GF-D8 (cell line): ENCODE measurements around the gene HMCN1.

Experiments
- DNase-seq: peaks from one replicate; lab custom pipeline; 2025; lab: John Stamatoyannopoulos, UW

Gene HMCN1

DNA sequence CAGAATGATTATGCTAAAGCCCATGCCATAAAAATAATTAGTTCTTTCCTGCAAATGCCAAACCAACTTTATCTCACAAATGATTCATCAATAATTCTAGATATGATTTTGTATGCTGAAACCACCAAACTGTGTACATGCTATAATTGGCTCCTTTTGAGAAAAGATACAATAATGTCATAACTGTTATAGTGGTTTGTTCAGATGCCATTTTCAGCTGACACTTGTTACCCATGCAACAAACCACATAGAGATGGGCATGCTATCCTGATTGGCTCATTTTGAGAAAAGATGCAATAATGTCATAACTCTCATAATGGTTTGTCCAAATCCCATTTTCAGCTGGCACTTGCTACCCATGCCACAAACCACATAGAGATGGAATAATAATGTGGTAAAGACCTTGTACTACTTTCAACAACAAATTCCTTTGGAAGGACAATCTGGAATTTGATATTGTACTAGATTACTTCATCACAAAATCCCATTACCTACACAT lies 357.1 kb downstream of the HMCN1 start:
- DNase-seq: no peak

DNA sequence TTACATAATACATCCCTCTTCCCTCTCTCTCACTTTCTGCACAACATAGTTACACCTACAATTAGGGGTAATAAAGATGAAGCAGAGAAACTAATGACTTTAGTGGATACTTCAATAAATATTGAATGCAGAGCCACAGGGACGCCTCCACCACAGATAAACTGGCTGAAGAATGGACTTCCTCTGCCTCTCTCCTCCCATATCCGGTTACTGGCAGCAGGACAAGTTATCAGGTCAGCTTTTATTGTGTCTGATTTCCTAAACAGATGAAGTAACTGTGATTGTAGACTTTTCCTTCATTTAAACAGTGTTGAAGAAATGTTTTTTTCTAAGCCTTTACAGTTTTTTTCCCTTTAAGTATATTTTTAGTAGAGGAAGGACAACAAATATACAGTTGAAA lies 359.2 kb downstream of the HMCN1 start:
- DNase-seq: no peak

DNA sequence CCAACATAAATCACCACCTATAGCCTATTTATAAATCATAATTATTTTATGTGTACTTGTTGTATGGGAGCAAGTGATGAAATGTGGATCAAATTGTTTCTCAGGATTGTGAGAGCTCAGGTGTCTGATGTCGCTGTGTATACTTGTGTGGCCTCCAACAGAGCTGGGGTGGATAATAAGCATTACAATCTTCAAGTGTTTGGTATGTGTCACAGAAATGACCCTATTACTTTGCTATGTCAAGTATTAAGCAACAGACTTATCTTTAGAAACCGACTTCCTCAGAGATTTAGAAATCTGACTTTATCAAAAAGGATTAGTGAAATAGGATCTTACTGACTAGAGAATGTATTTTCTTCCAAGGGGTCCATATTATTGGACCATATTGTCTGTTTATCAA lies 360.0 kb downstream of the HMCN1 start:
- peak; percentile 52 for DNase-seq

DNA sequence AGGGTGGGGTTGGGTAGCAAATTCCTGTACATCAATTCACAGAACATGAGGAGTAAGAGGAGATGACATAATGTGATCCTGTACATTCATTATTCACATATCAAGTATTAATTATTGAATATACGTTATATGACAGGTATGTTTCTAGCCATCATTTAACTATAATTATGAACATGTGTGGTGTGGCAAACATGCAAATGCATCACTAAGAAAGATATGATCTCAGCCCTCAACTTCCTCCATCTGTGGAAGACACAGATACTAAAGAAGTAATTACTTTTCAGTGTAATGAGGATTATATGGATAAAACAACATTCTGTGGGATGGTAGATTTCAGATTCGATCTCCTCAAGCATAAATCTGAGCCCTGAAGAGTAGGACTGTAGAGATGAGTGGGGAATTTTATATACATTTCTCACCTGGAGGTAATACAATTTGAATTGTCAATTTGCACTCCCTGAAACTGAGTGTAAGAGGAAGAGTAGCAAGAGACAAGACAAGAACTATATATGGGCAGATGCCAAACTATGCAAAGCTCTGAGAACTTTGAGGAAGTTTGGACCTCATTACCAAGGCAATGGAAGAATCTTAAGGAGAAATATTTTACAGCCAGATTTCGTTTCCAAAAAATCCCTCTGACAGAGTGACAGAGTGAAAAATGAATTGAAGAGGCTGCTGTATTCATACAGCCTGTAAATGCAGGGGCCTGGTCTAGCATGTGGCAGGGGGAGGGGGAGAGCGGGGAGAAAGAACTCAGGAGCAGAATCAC lies 365.3 kb downstream of the HMCN1 start:
- no peak for DNase-seq

DNA sequence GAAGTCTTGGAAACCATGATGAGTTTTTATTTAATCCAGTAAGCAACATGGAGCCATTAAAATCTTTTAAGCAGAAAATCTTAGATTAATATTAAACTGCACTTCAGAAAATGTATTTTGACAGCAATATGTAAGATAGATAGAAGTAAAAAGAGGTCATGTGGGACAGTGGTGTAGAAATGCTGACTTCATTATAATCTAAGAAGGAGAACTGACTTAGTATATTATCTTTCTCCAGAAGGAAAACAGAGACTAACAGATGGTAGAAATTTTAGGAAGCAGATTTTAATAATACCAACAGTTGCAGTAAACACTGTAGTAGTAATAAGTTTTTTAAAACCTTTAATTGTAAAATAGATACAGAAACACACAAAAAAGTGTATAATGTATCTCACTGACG lies 367.9 kb downstream of the HMCN1 start:
- no peak for DNase-seq

DNA sequence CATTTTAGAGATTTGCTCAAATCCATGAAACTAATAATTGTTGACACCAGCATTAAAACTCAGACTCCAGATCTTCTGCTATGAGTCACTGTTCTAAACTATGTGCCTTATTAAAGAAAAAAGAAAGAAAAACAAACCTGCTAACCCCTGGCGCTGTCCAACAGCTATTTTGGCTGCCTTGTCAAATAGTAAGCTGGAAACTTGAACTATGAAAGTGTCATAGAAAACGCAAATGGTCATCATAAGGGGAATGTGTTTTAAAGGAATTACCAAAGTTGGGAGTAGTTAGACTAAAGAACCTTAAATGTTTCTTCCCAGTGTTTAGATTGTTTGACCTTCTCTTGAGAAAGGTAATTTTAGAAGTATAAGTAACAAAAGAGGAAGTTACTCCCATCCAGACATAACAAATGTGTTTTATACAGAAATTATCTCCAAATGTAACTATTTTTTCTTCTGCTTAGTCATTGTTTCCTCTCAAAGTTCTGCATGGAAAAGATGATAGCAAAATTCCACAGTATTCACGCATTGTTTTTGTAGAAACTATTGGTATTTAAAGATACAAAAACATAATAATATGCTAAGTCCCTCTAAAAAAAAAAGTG lies 368.5 kb downstream of the HMCN1 start:
- DNase-seq: no peak

DNA sequence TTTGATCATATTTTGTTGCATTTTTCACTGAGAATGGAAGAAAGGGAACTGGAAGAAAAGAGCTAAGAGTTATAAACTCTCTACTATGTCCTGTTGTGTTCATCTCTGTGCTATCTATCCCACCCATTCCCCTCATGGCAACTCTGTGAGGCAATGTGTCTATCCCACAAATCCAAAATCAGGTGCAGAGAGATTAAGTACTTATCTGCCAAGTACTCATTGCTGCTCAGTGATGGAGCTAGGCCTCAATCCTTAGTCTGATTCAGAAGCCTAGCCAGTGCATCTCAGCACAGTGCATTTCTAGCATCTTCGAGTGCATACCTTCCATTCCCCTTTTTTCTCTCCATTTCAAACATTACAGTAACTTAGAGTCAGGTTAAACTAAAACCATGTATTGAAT lies 370.3 kb downstream of the HMCN1 start:
- no peak for DNase-seq

DNA sequence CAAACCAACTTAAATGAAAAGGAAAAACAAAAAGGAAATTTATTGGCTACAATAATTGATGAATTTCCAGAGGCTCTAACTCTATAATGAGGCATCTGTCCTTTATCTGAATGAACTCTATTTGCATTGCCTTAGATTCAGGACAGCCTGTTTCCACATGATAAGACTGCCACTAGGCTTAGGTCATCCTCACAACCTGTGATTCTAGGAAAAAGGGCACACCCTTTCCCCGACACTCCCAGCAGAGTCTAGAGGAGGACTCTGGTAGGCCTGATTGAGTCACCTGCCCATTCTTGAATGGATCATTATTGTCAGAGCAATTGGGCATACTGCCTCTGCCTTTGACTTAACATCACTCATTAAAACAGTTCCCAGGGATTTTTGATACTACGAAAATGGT lies 378.1 kb downstream of the HMCN1 start:
- DNase-seq: no peak

DNA sequence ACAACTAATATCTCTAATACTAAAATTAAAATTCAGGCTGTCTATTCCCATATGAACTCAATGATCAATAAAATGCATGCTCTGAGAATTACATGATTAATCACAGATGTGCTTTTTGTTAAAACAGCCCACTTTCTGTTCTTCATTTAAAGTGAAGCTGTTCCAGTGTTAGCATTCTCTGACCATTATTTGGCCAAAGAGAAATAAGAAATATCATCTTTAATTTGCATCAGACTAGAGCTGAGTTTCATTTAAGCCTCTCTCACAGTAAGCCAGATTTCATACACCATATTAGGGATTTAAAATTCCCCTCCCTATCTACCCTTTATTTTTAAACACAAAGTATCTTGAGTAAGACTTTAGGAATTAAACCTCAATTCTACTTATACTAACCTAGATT lies 379.3 kb downstream of the HMCN1 start:
- no peak for DNase-seq

DNA sequence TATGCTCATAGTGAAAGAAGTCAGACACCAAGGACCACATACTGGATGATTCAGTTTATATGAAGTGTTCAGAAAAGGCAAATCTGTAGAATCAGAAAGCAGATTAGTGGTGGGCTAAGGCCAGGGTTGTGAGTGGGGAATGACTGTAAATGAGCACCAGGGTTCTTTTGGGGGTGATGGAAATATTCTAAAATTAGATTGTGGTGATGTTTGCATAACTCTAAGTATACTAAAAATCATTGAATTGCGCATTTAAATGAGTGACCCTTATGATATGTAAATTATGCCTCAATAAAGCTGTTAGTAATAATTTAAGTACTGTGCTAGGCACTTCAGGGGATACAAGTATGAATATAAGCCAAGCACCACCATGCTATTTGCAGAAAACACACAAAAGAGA lies 384.5 kb downstream of the HMCN1 start:
- DNase-seq: no peak

DNA sequence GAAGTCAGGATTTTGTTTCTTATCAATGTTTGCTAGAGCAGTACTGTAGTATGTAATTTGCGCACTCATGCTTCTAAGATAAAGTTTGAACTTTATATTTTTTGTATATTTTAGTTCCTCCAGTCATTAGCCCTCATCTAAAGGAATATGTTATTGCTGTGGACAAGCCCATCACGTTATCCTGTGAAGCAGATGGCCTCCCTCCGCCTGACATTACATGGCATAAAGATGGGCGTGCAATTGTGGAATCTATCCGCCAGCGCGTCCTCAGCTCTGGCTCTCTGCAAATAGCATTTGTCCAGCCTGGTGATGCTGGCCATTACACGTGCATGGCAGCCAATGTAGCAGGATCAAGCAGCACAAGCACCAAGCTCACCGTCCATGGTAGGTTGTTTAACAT lies 388.6 kb downstream of the HMCN1 start:
- no peak for DNase-seq

DNA sequence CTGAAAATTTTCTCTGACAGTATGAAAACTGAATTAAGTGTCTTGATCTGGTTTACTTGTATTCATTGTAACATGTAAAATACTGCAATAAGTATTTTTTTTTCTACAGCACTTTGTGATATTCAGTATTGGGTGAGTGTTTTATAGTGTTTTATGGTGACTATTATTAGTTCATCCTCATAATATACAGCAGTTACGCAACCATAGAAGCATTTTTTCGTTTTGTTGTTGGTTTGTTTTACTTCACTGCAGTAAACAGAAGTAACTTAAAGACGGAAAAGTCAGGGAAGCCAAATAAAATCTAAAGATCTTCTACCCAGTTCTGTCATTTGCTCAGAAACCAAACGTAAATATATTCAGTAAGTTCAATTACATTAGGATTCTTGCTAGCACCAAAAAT lies 390.8 kb downstream of the HMCN1 start:
- no peak for DNase-seq

DNA sequence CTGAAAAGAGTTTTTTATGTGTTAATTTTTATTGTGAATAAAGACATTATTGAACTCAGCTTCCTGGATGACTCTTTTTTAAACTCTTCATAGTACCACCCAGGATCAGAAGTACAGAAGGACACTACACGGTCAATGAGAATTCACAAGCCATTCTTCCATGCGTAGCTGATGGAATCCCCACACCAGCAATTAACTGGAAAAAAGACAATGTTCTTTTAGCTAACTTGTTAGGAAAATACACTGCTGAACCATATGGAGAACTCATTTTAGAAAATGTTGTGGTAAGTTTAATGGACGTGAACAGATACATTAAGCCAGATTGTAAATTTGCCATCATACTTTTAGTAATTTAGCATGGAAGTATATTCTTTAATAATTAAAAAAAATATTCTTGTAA lies 391.3 kb downstream of the HMCN1 start:
- no peak for DNase-seq

DNA sequence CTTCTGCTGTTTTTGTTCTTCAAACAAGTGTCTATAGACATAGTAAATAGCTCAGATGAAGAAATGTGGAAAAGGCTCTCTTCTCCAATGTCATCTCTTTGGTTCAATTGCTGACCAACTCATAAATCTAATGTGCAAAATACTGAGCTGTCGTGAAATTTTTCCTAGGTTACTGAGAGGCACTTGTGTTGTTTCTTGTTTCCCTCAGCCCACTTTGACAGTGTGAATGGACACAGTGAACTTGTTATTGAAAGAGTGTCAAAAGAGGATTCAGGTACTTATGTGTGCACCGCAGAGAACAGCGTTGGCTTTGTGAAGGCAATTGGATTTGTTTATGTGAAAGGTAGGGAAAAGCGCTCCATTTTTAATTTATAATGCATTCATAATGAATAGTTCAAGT lies 395.6 kb downstream of the HMCN1 start:
- no peak for DNase-seq

DNA sequence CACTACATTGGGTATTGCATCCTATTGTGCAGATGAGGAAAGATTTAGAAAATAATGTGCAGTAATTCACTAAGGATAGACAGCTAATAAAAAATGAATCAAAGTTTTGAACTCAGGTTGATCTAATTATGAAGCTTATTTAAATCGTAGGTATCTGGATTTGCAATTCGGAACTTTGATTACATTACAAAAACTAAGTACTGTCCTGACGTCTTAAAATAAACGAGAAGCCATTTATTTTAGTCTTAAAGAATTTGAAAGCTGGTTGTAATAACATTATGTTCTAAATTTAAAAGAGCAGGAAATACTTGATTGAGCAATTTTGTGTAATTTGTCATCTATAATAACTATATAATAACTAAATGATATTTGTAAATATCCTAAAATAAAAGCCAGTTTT lies 404.9 kb downstream of the HMCN1 start:
- no peak for DNase-seq

DNA sequence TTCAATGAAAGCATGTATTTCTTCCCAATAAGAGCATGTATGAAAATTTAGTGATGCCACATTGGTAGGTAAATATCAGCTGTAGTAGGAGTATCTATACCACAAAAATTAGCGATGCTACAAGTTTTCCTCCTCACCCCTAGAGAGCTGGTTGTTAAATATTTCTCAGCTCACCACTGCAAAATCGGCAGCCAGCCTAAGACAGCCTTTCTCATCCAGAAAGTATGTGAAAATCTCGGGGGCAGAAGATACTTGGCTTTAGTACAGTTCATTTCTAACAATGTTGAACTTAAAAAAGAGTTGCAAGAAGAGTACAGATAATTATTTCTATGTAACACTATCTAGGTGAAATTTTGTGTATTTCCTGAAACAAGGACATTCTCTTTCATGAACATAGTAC lies 405.5 kb downstream of the HMCN1 start:
- DNase-seq: no peak

DNA sequence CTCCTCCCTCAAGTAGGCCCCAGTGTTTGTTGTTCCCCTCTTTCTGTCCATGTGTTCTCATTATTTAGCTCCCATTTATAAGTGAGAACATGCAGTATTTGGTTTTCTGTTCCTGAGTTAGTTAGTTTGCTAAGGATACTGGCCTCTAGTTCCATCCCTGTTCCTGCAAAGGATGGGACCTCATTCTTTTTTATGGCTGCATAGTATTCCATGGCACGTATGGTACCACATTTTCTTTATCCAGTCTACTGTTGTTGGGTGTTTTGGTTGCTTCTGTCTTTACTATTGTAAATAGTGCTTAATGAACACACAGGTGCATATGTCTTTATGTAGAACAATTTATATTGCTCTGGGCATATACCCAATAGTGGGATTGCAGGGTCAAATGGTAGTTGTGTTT lies 408.0 kb downstream of the HMCN1 start:
- no peak for DNase-seq

DNA sequence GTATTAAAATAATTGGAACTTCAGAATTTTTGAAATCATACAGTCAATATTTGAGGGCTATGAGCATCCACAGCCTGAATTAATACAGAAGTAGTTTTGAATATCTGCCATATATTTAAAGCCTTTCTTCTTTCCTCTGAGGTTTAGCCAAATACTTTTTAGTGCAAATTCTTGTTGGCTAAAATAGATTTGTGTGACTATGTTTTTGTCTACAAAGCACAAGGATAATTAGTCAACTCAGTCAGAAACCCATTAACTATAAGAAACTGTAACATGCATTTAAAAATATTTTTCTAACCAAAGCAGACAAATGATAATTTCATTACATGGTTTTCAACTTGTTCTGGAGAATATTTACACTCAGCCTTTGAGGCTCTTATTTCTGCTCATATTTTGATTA lies 408.7 kb downstream of the HMCN1 start:
- no peak for DNase-seq

DNA sequence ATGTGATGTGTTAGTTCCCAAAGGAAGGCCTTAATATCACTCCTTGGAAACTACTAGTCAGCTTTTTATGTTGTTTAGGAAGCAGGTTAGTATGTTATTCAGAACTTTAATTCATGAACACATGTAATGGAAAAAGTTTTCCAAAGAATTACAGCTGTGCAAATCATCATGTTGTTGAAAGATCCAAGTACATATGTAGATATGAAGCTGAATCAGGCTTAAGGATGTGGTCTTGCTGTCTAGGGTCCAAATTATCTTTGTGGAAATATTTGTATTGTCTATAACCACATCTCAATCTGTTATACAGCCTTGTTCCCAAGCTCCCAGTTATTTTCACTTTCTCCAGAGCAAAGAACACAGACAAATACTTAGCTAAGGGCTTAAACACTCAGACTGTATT lies 409.3 kb downstream of the HMCN1 start:
- no peak for DNase-seq

DNA sequence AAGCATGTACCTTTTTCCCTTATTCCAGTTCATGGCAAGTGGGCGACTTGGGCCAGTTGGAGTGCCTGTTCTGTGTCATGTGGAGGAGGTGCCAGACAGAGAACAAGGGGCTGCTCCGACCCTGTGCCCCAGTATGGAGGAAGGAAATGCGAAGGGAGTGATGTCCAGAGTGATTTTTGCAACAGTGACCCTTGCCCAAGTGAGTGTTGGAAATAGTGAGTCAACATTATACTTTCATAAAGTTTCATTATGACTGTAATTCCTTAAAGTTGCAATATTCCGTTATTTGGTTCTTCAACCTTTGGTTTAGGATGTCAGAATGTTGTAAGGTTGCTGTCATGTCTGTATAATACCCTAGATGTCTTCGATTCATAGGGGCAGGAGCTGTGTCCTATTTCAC lies 410.3 kb downstream of the HMCN1 start:
- DNase-seq: no peak

DNA sequence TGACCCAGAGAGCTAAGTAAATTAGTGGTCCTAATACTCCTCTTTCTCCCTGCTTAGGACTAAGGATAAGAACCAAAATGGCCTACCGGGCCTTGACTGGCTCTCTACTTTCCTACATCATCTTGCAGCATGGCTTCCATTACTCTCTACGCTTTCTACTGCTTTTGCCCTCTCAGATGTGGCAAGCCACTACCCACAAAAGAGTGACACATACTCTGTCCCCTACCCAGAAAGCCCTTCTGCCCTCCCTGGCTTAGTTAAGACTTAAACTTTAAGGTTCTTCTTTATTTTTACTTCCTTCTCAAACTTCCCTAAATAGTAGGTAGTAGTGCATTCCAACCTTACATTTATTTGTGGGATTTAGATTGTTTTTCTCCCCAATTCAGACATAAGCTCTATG lies 412.8 kb downstream of the HMCN1 start:
- no peak for DNase-seq

DNA sequence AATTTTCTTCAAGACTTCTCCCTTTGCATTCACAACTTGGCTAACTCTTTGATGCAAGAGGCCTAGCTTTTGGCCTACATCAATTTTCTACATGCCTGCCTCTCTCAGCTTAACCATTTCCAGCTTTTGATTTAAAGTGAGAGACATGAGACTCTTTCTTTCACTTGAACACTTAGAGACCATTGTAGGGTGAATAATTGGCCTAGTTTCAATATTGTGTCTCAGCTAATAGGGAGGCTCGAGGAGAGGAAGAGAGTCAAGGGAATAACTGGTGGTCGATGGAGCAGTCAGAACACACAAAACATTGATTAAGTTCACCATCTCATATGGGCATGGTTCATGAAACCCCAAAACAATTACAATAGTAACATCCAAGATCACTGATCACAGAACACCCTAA lies 415.4 kb downstream of the HMCN1 start:
- no peak for DNase-seq

DNA sequence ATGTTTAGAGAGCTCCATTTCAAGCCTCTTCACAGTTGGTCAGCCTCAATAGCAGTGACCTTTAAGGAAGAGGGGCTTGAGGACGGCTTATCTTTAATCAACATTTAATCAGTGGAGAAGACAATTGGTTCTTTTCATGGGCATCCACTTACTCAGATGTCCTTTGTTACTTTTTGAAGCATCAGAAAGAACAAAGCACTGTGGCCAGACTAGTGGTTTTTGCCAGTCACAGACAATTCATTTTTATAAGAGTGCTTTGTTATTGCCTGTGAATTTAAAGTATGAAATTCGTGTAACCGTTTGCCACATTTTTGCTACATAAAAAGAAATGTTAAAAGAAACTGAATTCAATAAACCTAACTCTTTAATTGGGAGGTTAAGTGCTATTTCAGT lies 418.0 kb downstream of the HMCN1 start:
- no peak for DNase-seq

DNA sequence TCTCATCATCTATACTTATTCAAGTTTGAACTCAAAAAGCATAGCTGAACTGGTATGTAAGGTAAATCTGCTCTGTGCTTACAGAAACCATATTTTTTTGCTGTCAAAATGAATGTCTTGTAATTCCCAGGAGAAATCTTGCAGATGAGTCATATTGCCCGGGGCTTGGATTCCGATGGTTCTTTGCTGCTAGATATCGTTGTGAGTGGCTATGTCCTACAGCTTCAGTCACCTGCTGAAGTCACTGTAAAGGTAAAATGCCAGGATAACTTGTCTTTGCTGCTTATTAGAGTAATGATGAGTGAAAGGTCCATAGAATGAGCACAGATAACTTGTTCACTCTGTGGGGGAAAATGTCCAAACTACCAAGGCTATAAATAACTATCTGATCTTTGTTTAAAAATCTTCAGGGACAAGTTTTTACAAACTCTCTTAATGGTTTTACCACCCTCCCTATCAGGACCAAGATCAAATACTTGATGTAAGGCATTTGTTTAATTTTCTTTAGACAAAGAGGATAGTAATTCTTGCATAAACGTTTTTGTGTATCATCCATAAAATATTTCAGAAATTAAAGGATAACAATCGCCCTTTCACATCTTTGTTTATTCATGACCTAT lies 418.5 kb downstream of the HMCN1 start:
- DNase-seq: no peak
